Measurements from ENCODE around the gene SIPA1L3.

The SIPA1L3 gene

GRCh38 chr19:38165335-38165734 lies 258.3 kb downstream of the SIPA1L3 start:
- no peak for DNase-seq

GRCh38 chr19:38168637-38169036 lies 261.6 kb downstream of the SIPA1L3 start:
- DNase-seq, result no peak

GRCh38 chr19:38170334-38170733 lies 263.3 kb downstream of the SIPA1L3 start:
- no peak for DNase-seq

GRCh38 chr19:38172001-38172400 lies 265.0 kb downstream of the SIPA1L3 start:
- no peak for DNase-seq

- no peak for DNase-seq
Measured at GRCh38 chr19:38173291-38174041, 266.5 kb downstream of the SIPA1L3 start.

- DNase-seq, result no peak
Measured at GRCh38 chr19:38175422-38175821, 268.4 kb downstream of the SIPA1L3 start.

GRCh38 chr19:38180071-38180470 lies 273.1 kb downstream of the SIPA1L3 start:
- no peak for DNase-seq

GRCh38 chr19:38182536-38183210 lies 275.7 kb downstream of the SIPA1L3 start:
- no peak for DNase-seq

- DNase-seq, result no peak
Measured at GRCh38 chr19:38183251-38183897, 276.4 kb downstream of the SIPA1L3 start.

- DNase-seq, result no peak
Measured at GRCh38 chr19:38184815-38185214, 277.8 kb downstream of the SIPA1L3 start.

GRCh38 chr19:38185562-38185961 lies 278.6 kb downstream of the SIPA1L3 start:
- no peak for DNase-seq

- DNase-seq, result no peak
Measured at GRCh38 chr19:38190061-38190460, 283.1 kb downstream of the SIPA1L3 start.

GRCh38 chr19:38190793-38191192 lies 283.8 kb downstream of the SIPA1L3 start:
- DNase-seq, result no peak

- DNase-seq, result no peak
Measured at GRCh38 chr19:38191747-38192146, 284.7 kb downstream of the SIPA1L3 start.

- no peak for DNase-seq
Measured at GRCh38 chr19:38193445-38193844, 286.4 kb downstream of the SIPA1L3 start.

- no peak for DNase-seq
Measured at GRCh38 chr19:38194061-38194701, 287.2 kb downstream of the SIPA1L3 start.

GRCh38 chr19:38195237-38195636 lies 288.2 kb downstream of the SIPA1L3 start:
- no peak for DNase-seq

- no peak for DNase-seq
Measured at GRCh38 chr19:38196245-38196837, 289.3 kb downstream of the SIPA1L3 start.

- no peak for DNase-seq
Measured at GRCh38 chr19:38196948-38197656, 290.1 kb downstream of the SIPA1L3 start.

GRCh38 chr19:38197937-38198704 lies 291.1 kb downstream of the SIPA1L3 start:
- DNase-seq, result no peak

- no peak for DNase-seq
Measured at GRCh38 chr19:38199340-38199739, 292.3 kb downstream of the SIPA1L3 start.

- no peak for DNase-seq
Measured at GRCh38 chr19:38201731-38202130, 294.7 kb downstream of the SIPA1L3 start.
